Stimulated activated CD8-positive, alpha-beta memory T cell treated with anti-CD3 and anti-CD28 coated beads, Interleukin-12 subunit alpha, Interleukin-12 subunit beta, amount 100 ng/mL, for 24 hours (primary cell): ENCODE data around the gene MS4A7.

ENCODE experiments used
- DNase-seq: peaks from one replicate; pipeline ENCODE4 v3.0.0-alpha.2; 2020; ENCODE audit errors: extremely low read depth

Gene MS4A7

GRCh38 chr11:60370811-60371298 lies 7.5 kb upstream of the MS4A7 start:
- DNase-seq, result no peak

GRCh38 chr11:60371386-60371785 lies 6.9 kb upstream of the MS4A7 start:
- no peak for DNase-seq

GRCh38 chr11:60371854-60372253 lies 6.5 kb upstream of the MS4A7 start:
- DNase-seq, result no peak

DNA sequence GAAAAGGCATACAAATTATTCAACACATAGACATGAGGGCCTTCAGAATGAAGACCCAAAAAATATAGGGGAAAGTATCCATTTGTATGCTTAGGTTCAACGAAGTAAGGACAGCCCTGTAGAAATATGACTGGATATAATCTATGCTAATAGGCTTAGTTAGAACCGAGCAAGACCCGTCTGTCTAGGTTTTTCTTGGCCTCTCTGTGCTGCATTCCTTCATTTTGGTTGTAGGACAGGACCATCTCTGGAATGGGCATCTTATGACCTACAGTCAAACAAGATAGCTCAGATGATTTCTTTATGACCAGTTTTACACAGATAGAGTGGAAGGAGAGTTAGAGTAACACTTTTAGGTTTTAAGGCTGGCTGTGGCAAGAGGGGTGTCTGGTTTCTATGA lies 5.6 kb upstream of the MS4A7 start:
- DNase-seq, result no peak

GRCh38 chr11:60375316-60375715 lies 3.0 kb upstream of the MS4A7 start:
- no peak for DNase-seq

GRCh38 chr11:60376601-60377000 lies 1.7 kb upstream of the MS4A7 start:
- no peak for DNase-seq

DNA sequence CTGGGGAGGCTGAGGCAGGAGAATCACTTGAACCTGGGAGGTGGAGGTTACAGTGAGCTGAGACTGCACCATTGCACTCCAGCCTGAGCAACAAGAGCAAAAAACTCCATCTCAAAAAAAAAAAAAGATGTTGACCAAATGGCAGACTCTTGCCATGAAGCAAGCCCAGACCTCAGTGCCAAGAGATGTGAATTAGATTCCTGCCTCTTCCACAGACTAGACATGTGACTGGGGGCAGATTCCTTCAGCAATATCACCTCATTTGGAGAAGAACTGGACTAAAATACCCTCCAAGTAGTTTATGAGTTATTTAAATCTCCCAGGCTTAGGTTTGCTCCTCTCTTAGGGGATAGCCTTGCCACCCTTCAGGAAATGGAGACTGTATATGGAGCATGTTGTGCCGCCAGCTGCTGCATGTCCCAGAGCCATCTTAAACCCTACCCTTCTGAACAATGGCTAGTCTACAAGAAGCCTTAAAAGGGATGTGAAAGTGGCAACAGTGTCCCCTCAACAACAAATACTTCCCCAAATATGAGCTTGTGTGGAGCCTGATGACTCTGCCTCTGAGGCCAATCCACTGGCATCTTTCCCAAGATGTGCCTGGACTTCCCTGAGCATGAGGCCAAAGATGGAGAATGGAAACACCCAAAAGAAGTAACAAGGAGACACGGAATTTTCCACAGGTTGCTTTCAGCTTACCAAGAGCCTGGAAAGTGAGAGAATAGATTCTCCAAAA lies 763 bp upstream of the MS4A7 start:
- DNase-seq, result no peak

- no peak for DNase-seq
Measured at GRCh38 chr11:60389279-60389910, 11.1 kb downstream of the MS4A7 start.

GRCh38 chr11:60390419-60390818 lies 12.1 kb downstream of the MS4A7 start:
- DNase-seq, result no peak

- DNase-seq, result no peak
Measured at GRCh38 chr11:60392361-60392760, 14.0 kb downstream of the MS4A7 start.

- no peak for DNase-seq
Measured at GRCh38 chr11:60393016-60393415, 14.7 kb downstream of the MS4A7 start.

- no peak for DNase-seq
Measured at GRCh38 chr11:60394666-60395380, 16.5 kb downstream of the MS4A7 start.

GRCh38 chr11:60396382-60396781 lies 18.1 kb downstream of the MS4A7 start, which contains the start of gene MS4A14:
Gene MS4A14, plus strand, starts transcription at chr11:60396459. Its CDS starts 120 bp downstream, at chr11:60396579.
- no peak for DNase-seq

GRCh38 chr11:60396799-60397198 lies 18.5 kb downstream of the MS4A7 start:
- DNase-seq, result no peak

- DNase-seq, result no peak
Measured at GRCh38 chr11:60420015-60420414, 41.7 kb downstream of the MS4A7 start.

DNA sequence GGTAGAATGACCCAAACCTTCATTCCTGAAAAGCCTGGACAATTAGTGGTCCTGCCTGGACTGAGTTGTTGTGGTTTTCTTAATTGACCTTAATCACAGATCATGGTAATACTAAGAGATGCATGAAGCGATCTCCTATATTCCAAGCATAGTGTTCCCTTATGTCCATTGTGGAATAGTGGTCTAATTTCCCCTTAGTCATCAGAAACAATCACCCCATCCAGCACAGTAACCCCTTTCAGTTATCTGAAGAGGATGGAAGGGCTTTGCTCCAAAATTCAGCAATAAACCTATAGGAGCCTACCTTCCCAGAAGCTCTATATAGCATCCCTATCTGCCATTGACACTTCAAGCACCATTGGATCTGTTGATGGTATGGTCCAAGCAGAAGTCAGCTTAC lies 44.3 kb downstream of the MS4A7 start:
- no peak for DNase-seq

DNA sequence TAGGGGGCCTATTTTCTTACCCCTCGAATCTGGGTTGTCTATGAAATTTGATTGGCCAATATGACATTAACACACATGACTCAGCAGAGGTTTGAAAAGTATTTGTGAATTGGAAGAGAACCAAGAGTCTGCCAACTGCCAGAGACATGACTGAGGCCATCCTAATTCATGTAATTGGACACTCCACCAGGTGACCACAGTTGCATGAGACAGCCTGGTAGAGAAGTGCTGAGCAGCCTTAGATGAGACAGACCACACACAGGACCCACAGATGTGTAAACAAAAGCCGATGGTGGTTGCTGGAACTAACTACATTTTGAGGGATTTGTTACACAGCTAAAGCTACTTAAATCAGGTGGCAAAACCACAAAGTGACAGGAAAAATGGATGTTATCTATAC lies 50.2 kb downstream of the MS4A7 start:
- DNase-seq, result no peak

DNA sequence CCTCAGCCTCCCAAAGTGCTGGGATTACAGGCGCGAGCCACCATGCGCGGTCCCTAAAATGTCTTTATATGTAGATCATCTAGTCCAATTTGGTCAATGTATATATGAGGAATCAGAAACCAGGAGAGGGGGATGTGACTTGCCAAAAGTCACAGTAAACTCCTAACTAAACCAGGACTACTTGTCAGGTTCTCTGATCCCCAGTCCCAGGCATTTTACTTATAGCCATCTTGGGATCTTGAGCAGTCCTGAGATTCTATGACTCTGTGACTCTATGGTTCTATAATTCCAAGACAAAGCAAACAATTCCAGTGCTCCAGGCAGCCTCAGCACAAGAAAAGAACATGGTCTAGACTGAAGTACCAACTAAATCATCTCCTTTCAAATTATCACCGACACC lies 50.9 kb downstream of the MS4A7 start, which contains the start of gene MS4A5:
Gene MS4A5, plus strand, starts transcription at position 301 of the 400 bp plus-strand sequence. CDS start 103 bp downstream, outside the sequence.
- no peak for DNase-seq

DNA sequence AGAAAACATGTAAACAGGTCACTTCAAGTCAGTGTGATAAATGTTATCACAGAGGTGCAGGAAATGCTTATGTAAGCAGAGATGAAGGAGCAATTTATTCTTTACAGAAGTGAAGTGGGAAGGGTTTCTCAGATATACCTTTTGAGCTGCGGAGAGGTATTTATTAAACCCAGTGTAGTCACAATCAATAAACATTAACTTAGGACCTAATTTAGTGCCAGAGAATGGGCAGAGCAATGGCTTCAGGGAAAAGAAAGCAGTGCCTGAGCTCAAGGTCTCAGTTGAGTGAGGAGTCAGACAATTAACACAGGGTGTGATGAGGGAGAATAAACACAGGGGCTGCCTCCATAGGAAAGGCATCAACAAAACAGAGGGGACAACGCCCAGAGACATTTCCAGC lies 52.9 kb downstream of the MS4A7 start:
- DNase-seq, result no peak

- no peak for DNase-seq
Measured at GRCh38 chr11:60433401-60433800, 55.1 kb downstream of the MS4A7 start.
